ENCODE results near the gene SELENOM. TPM values are rescaled to one million over a fixed set of nuclear protein-coding genes. Genes with fewer than 3 reads are reported as not detected.

Gene SELENOM
- total and polyA plus RNA-seq, 2 donors (not counting 1 experiment from before 2014, with no cell fraction given) = 23.6 to 43.3 TPM

- no peak for TF ChIP-seq EZH2 (IDR thresholded peaks at IDR 0.05; ENCODE audit: borderline replicate concordance, insufficient read depth, low read depth, low read length, poor library complexity, severe bottlenecking)
- TF ChIP-seq CTCF (IDR thresholded peaks at IDR 0.05) = no peak
- POLR2A ChIA-PET = no interaction called here
- no peaks in the 10 kb centered on the region for H3K4me1 ChIP-seq (ENCODE audit: control insufficient read depth in 2 of 2, insufficient read depth in 2 of 2, low read length in 2 of 2)
- H3K36me3 ChIP-seq (replicated peaks in 1 of 2; ENCODE audit: control extremely low read depth in 1 of 2, control insufficient read depth in 1 of 2, extremely low read depth in 1 of 2, insufficient read depth in 2 of 2, low read length in 1 of 2) = no peaks in the 10 kb centered on the region
- no peaks in the 10 kb centered on the region for H3K79me2 ChIP-seq (ENCODE audit: control insufficient read depth, insufficient read depth, low read length)
- ATAC-seq (ENCODE audit: low read depth) (no peak), DNase-seq (no peak)
- H4K20me1 ChIP-seq (ENCODE audit: control insufficient read depth, insufficient read depth, low read length, poor library complexity, severe bottlenecking) = no peaks in the 10 kb centered on the region
- H3K4me3 ChIP-seq (ENCODE audit: control extremely low read depth in 1 of 5, extremely low read depth in 1 of 5, insufficient read depth in 1 of 5, low read depth in 2 of 5, low read length in 4 of 5) = no peak overlapping the region
- Mint-ChIP-seq H3K4me1 (no peaks in the 10 kb centered on the region), H3K9me3 (ENCODE audit: insufficient read depth) (no peaks in the 10 kb centered on the region), H3K27me3 (peaks cover 9% of the 10 kb centered on the region), H3K4me3 (no peak overlapping the region), H3K27ac (no peak overlapping the region)
- no peak overlapping the region for H3K4me2 ChIP-seq (replicated peaks; ENCODE audit: low read depth, low read length, poor library complexity, severe bottlenecking)
- H3K27ac ChIP-seq (ENCODE audit: low read length in 2 of 2) = no peak overlapping the region
- CTCF ChIA-PET = no interaction called here
- H3K27me3 ChIP-seq (replicated peaks in 1 of 4; ENCODE audit: control extremely low read depth in 1 of 4, control insufficient read depth in 3 of 4, insufficient read depth in 4 of 4, low read length in 3 of 4) = peaks cover 0 to 10% (median 0%) of the 10 kb centered on the region in 4 experiments
- no peak overlapping the region for H2AFZ ChIP-seq (ENCODE audit: insufficient read depth, low read depth, low read length, poor library complexity, severe bottlenecking)
- intact Hi-C loops (cut with micrococcal nuclease) = no loop called here
- H3K9me3 ChIP-seq (ENCODE audit: control extremely low read depth in 1 of 3, control insufficient read depth in 2 of 3, insufficient read depth in 1 of 3, low read length in 2 of 3) = peaks cover 1 to 10% (median 4%) of the 10 kb centered on the region in 3 donors
- no peak overlapping the region for H3K9ac ChIP-seq (ENCODE audit: low read length)
Observed at GRCh38 chr22:31144223-31144622, 36.9 kb upstream of the SELENOM start.

- H3K79me2 ChIP-seq (ENCODE audit: control insufficient read depth, insufficient read depth, low read length) = no peaks in the 10 kb centered on the region
- no peak for ATAC-seq (ENCODE audit: low read depth)
- peaks cover 0 to 10% (median 0%) of the 10 kb centered on the region in 4 experiments for H3K27me3 ChIP-seq (replicated peaks in 1 of 4; ENCODE audit: control extremely low read depth in 1 of 4, control insufficient read depth in 3 of 4, insufficient read depth in 4 of 4, low read length in 3 of 4)
- H3K27ac ChIP-seq (ENCODE audit: low read length in 2 of 2) = no peak overlapping the region
- no peak overlapping the region for H3K4me2 ChIP-seq (replicated peaks; ENCODE audit: low read depth, low read length, poor library complexity, severe bottlenecking)
- H3K36me3 ChIP-seq (replicated peaks in 1 of 2; ENCODE audit: control extremely low read depth in 1 of 2, control insufficient read depth in 1 of 2, extremely low read depth in 1 of 2, insufficient read depth in 2 of 2, low read length in 1 of 2) = no peaks in the 10 kb centered on the region
- CTCF ChIA-PET = no interaction called here
- POLR2A ChIA-PET = no interaction called here
- intact Hi-C loops (cut with micrococcal nuclease) = no loop called here
- no peak for DNase-seq
- H4K20me1 ChIP-seq (ENCODE audit: control insufficient read depth, insufficient read depth, low read length, poor library complexity, severe bottlenecking) = no peaks in the 10 kb centered on the region
- Mint-ChIP-seq H3K4me1 (no peaks in the 10 kb centered on the region), H3K27ac (no peak overlapping the region), H3K27me3 (peaks cover 9% of the 10 kb centered on the region), H3K4me3 (no peak overlapping the region), H3K9me3 (ENCODE audit: insufficient read depth) (no peaks in the 10 kb centered on the region)
- 97% methylated on average over 3 of the region's 3 CpGs for WGBS (ENCODE audit: insufficient coverage)
- no peak overlapping the region for H3K9ac ChIP-seq (ENCODE audit: low read length)
- no peak overlapping the region for H3K4me3 ChIP-seq (ENCODE audit: control extremely low read depth in 1 of 5, extremely low read depth in 1 of 5, insufficient read depth in 1 of 5, low read depth in 2 of 5, low read length in 4 of 5)
- no peaks in the 10 kb centered on the region for H3K4me1 ChIP-seq (ENCODE audit: control insufficient read depth in 2 of 2, insufficient read depth in 2 of 2, low read length in 2 of 2)
- H3K9me3 ChIP-seq (ENCODE audit: control extremely low read depth in 1 of 3, control insufficient read depth in 2 of 3, insufficient read depth in 1 of 3, low read length in 2 of 3) = peaks cover 1 to 10% (median 4%) of the 10 kb centered on the region in 3 donors
- H2AFZ ChIP-seq (ENCODE audit: insufficient read depth, low read depth, low read length, poor library complexity, severe bottlenecking) = no peak overlapping the region
- TF ChIP-seq EZH2 (IDR thresholded peaks at IDR 0.05; ENCODE audit: borderline replicate concordance, insufficient read depth, low read depth, low read length, poor library complexity, severe bottlenecking) (no peak), CTCF (IDR thresholded peaks at IDR 0.05) (no peak)
Observed at GRCh38 chr22:31143537-31143936, 36.2 kb upstream of the SELENOM start.
